NCI-H460 (cell line): ENCODE measurements around the gene SEPTIN12. TPM values are rescaled to one million over a fixed set of nuclear protein-coding genes. Genes with fewer than 3 reads are reported as not detected.

ENCODE experiments used
- DNase-seq: peaks from one replicate; pipeline ENCODE4 v3.0.0-alpha.2; 2016; ENCODE audit warnings: low read depth; ENCODE audit errors: extremely low read depth
- polyA plus RNA-seq: library from polyadenylated mRNA; depleted of rRNA; stranded (reverse); fragments of >200 nt; gene quantifications from 2 replicates; pipeline ENCODE4 v1.2.3, GENCODE V29; 2014; cell fraction: nucleus; rRNA removed
- total RNA-seq: library from RNA; depleted of rRNA; stranded (reverse); fragments of >200 nt; shearing (Covaris generic); gene quantifications from 2 replicates; pipeline ENCODE4 v1.2.3, GENCODE V29; 2014; rRNA removed

The SEPTIN12 gene
- not detected in 2 replicates for total RNA-seq
- polyA plus RNA-seq, result not detected in 2 replicates

DNA sequence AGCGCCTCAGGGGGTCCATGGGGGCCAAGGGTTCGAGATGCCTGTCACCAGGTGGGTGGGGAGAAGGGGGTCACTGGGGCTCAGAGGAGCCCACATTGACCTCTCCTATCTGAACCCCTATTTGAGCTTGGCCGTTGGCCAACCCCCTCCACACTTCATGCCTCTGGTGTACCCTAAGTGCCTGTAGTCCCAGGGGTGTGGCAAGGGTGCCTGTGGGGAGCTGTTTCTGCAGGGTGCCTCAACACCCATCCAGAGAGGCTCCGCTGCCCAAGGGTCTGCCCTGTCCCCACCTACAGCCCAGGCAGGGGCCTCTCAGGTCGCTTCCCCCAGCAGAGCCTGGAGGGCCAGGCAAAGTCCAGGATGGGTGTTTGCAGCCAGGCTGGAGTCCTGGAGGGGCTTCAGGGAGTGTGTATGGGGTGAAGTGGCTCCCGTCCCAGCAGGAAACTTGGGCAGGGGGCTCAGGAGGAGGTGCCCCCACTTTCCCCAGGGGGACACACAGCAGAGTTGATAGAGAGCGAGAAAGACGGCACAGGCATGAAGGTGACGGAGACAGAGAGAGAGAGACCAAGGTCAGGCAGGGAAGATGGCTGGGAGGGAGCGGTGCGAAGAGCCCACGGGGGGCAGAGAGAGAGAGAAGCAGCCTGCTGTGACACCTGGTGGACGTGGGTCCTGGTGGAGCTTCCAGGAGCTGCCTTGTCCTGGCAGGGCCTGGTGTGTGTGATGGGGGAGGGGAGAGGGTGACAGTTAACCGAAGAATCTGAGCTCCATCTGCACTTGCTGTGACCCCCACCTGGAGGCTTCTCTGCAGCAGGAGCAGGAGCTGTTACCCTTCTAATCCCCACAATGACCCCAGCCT lies at the start of gene SEPTIN12:
Gene SEPTIN12, minus strand, starts transcription at position 719 of the 856 bp plus-strand sequence. Its CDS starts 700 bp downstream, at position 19.
- no peak for DNase-seq

GRCh38 chr16:4836727-4837126 lies 48.6 kb upstream of the SEPTIN12 start:
- no peak for DNase-seq

- no peak for DNase-seq
These were observed 45.4 kb upstream of the SEPTIN12 start for GRCh38 chr16:4833584-4833983.

GRCh38 chr16:4832698-4833343 lies 44.7 kb upstream of the SEPTIN12 start:
- DNase-seq, result no peak

- DNase-seq, result no peak
These were observed 43.5 kb upstream of the SEPTIN12 start for GRCh38 chr16:4831616-4832015.

DNA sequence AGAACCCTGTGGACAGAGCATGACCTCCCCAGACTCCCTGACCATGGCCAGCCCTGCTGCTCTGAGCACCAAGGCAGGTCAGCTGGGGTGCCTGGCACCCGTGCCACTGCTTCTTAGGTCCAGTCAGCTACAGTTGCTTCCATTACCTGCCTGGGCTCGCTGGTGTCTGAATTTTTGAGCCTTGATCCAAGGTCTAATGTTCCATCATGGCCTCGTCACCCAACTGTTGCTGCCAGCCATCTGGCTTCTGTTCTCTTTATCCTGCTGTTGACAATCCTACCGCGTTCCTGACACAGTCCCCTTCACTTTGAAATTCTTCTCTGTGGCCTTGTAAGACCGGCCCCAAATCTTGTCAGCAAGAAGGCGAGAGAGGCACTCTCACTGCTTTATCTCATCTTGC lies 42.3 kb upstream of the SEPTIN12 start:
- DNase-seq, result no peak

- DNase-seq, result no peak
These were observed 40.6 kb upstream of the SEPTIN12 start for GRCh38 chr16:4828567-4829321.

- no peak for DNase-seq
These were observed 38.8 kb upstream of the SEPTIN12 start for GRCh38 chr16:4826980-4827379.

- DNase-seq, result no peak
These were observed 38.4 kb upstream of the SEPTIN12 start for GRCh38 chr16:4826526-4826925.

DNA sequence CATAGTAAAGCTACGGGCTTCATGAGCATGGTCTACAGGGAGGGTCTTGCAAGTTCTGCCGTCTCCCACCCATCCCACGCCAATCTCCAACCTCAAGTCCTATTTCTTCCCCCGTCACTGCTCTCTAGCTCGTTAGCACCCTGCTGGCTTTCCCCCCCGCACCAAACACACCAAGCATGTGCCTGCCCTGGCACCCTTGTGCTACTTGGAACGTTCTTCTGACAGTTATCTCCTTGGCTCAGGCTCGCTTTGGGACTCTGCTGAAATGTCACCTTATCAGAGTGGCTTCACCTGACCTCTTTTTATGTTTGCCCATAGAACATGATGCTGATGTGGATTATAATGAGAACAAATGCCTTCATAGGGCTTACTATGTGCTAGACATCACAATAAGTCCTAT lies 37.1 kb upstream of the SEPTIN12 start:
- DNase-seq, result no peak

- no peak for DNase-seq
These were observed 32.5 kb upstream of the SEPTIN12 start for GRCh38 chr16:4820652-4821051.

DNA sequence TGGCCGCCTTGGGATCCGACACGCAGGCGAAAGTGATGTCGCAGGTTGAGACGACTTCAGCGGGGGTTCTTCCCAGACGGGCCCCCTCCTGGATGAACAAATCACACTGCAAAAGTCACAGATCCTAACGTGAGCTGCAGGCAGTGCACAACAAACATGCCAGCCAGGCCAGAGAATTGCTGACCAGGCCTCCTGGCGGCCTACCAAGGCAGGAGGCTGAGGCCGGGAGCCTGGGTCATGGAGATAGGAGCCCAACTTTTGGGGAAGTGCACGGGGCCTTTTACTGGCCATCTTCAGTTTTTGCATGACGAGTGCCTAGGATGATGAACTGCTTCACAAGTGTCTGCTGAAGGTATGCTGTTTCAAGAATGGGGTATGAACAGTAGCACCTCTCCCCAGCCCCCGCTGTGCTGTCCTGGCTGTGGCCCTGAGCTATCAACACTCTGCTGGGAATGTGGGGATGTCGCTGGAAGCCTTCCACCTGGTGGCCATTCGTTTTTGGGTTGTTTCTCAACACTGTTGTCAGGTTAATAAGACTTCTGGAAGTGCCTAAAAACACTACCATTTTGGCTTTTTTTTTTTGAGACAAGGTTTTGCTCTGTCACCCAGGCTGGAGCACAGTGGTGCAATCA lies 26.5 kb upstream of the SEPTIN12 start:
- DNase-seq, result no peak

DNA sequence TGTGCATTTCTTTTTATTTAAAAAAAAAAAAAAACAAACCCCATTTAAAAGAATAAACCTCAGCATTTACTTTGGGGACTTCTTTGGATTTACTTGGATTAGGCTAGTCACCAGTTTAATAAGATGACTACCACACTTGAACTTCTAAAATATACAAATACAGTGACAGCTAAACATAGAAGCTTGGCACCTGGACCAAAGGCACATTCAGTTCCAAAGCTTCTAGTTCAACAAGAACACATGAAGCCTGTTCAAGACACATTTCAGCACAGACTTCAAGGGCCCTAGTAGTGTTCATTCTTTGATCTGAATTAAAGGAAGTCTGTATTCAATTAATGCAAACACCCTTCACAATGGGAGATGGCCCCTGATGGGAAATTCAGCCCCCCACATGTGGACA lies 25.9 kb upstream of the SEPTIN12 start:
- DNase-seq, result no peak

DNA sequence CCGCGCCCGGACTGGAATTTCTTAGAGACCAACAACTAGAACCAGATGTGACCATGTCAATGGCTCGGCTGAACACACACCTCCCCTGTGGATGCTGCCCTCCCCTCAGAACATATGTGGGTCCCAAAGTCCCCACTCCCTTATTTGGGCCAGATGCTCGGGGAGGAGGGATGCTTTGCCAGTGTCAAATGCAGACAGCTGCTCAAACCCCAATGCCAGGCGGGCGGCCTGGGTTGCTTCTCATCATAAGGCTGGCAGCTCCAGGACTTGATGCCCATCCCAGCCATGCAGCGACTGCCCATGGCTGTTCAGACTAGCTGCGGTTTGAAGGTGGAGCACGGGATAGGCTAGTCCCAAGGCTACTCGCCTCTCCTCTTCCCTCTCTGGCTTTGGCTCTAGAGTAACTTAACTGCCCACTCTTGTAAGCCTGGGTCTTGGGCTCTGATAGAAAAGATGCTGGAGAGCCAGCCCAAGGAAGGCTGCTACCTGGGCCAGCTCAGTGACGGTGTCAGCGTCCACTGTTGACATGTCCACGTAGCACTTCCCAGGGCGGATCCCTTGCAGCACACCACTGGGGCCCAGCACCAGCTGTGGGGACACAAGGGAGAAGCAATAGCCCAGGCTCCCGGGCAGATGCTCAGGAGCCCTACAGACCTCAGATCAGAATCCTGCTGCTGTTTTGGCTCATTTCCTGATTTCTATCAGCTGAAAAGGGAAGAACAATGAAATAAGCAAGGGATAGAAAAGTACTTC lies 25.3 kb upstream of the SEPTIN12 start:
- DNase-seq, result no peak

DNA sequence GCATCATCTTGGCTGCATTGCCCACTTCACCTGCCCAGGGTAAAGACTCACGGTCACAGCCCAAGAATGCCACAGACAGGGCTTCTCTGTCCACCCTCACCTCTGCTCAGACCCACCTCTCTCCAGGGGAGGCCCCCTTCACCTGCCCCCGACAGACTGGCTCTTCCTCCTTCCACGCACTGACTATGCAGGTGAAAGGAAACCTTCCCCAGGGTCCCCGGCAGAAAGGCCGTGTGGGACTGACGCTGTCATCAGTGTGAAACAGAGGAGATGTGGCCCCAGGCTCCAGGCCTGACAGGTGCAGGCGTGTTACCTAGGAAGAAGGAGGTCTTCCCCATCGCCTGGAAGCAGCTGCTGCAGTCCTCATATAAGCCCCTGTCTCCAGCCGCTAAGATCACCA lies 23.6 kb upstream of the SEPTIN12 start:
- no peak for DNase-seq

- DNase-seq, result no peak
These were observed 23.1 kb upstream of the SEPTIN12 start for GRCh38 chr16:4811242-4811641.

GRCh38 chr16:4806280-4806679 lies 18.1 kb upstream of the SEPTIN12 start:
- DNase-seq, result no peak

- no peak for DNase-seq
These were observed 17.1 kb upstream of the SEPTIN12 start for GRCh38 chr16:4805231-4805630.

GRCh38 chr16:4803898-4804762 lies 16.0 kb upstream of the SEPTIN12 start:
- DNase-seq, result no peak
